HG03175 (cell line): ENCODE results near the gene NFYC.
"Not testable (repeated sequence)": the region's sequence is repeated elsewhere in the genome, so short reads cannot be mapped to it uniquely, and the experiment has no call there.

Experiments
- ATAC-seq: cut with Tn5 transposase; IDR thresholded peaks from one replicate; pipeline ENCODE4 v1.9.1; 2021; ENCODE audit warnings: mild to moderate bottlenecking, moderate library complexity; ENCODE audit not compliant: unreplicated experiment

NFYC gene

DNA sequence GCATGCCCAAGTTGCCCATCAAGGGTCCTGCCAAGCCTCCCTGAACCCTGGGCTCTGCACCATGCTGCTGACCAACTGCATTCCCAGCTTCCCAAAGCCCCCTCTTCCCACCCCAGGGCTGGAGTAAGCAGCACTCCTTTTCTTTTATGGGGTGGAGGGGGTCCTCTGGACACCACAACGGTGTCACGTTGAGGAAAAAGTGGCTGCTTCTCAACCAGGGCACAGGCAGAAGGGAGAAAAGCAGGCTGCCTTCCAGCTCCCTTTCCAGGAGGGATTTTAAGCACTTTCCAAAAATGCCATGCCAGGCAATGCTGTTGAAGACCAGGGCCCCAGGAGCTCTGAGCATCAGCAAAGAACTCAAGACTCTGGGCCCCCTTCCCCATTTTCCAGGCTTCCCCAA is 26.7 kb upstream of the NFYC start:
- no peak for ATAC-seq

DNA sequence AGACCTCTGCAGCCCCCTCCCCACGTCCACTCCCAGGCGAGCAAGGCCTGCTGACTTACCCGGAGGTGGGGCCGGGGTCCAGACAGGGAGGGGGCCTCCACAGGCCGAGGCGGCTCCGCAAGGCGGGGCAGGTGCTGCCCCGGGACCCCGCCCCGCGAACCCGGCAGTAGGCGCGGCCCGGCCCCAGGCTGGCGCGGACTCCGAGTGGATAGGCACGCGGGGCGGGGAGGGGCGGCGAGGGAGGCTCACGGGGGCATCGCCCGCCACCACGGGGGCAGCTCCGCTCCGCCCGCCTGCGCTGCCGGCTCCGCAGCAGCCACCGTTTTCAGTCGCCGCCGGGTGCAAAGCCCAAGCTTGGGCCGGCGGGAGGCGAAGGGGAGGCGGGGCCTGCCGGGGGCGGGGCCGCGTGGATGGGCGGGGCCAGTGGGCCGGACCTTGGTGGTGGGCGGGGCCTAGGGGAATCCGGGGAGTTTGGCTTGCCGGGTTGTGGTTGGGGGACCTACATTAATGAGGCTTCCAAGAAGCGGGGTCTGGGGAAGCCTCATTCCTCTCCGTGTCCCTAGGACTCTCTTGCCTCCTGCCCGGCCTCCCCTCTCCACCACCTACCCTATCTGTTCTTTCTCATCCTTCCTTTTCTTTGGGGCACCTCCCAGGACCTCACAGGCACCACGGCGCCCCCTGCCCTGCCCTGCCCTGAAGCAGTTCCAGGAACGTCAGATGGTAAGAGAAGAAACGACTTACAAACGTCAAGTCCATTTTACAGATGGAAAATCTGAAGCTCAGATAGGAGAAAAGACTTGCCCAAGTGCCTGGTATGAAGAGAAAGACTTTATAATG is 26.0 kb upstream of the NFYC start, which contains the start of gene RIMS3:
Gene RIMS3, minus strand, starts transcription at position 348 of the 837 bp plus-strand sequence. CDS start 23,757 bp downstream, outside the sequence.
- peak; percentile 81 for ATAC-seq

GRCh38 chr1:40668769-40669525 is 22.6 kb upstream of the NFYC start:
- peak; percentile 59 for ATAC-seq

DNA sequence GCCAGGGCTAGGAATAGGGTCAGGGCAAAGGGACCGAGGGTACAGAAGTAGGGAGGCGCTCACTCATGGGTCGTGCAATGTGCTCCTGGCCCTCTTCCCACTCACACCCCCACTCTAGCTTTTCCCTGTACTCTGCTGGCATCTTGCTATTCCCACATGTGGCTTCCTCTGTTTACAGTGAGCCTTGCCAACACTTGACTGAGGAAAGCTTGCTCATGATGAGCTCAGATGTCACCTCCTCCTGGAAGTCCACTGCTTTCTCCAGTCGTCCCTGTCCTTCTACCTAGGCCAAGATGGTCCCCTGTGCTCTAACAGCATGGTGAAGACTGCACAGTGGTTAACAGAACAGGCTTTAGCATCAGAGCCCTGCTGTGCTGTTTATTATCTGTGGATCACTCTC is 18.1 kb upstream of the NFYC start:
- ATAC-seq: no peak

DNA sequence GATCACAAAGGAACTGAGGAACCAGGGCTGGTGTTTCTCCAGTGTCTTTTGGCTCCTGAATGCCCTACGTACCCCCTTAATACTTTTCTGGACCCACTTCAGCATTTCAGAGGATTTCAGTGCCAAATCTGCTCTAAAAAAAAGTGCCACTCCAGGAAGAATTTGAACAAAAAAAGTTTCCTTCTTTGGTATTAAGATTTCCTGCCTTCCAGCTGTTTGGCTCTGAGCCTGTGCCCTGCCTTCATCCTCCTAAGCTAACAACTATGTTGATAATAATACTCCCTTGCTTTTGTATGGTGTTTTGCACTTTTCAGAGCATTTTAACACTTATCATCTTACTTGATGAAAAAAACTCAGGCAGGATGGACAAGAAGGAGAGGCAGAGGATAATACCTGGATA is 15.0 kb upstream of the NFYC start:
- no peak for ATAC-seq

DNA sequence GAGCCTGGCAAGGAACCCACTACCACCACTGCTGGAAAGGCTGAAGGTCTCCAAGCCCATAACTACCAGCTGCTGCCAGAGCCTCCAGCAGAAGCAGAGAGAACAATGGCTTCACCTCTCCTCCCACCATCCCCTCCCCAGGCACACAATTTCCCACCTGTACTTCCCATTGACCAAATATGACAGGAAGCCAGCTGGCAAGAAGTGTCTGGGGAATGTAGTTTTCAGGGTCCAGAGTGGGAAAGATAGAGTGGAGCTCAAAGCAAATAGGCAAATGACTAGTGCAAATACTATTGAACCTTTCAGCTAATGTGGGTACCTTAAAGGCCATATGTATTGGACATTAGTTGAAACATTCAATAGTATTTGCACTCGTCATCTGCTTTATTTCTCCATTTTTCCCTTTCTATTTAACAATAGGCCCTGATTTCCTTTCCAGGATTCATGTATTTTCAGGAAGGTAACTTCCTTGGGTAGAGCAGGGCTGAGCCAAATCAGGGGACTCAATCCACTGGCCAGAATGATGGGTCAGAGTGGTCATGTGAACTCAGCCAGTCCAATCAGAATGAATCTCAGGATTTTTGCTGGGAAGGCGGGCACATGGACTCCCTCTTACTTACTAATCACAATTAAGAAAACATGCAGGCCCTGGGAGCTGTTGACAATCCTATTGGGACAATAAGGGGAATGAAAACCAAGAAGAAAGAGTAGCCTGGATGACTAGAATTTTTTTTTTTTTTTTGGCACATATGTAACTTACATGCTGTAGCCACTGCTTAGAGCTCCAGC is 12.1 kb upstream of the NFYC start:
- no peak for ATAC-seq

DNA sequence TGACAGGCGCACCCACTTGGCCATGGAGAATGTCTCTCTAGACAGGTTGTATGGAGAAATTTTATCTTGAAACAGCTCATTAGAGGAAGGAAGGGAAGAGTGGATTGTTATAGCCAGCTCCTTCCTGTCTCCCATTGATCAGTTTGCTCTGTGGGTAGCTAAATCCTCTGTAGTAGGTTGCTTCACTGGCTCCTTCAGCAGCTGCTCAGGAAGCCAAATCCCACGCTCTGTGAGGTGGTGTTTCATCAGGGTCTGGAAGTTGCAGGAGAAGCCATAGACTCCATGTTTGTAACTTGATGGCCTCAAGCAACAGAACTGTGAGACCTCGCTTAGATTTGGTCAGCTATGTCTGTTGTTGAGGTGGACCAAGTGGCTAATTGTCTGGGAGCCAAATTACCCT is 6.8 kb upstream of the NFYC start:
- no peak for ATAC-seq

DNA sequence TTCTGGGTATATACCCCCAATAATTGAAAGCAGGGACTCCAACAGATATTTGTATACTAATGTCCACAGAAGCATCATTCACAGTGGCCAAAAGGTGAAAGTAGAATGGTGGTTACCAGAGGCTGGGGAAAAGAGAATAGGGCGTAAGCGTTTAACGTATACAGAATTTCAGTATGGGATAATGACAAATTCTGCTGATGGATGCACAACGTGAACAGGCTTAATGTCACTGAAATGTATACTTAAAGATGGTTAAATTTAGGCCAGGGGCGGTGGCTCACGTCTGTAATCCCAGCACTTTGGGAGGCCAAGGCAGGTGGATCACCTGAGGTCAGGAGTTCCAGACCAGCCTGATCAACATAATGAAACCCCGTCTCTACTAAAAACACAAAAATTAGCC is 4.4 kb upstream of the NFYC start:
- no peak for ATAC-seq

DNA sequence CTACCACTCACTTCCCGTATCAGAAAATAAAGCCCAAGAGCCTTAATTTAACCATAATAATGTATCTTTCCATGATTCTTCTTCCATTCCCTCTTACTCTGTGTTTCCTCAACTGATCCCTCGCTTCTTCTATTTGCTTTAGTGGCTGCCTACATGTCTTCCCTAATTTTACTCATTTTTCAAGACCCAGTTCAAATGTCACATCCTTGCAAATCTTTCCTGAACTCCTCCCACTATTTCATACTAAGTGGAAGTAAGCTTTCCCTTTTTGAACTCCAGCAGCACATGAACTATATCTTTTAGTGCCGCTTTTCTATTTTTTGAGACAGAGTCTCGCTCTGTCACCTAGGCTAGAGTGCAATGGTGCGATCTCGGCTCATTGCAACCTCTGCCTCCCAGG is 3.8 kb upstream of the NFYC start:
- no peak for ATAC-seq

- no peak for ATAC-seq
These were observed 1.8 kb upstream of the NFYC start for GRCh38 chr1:40689737-40690136.

- no peak for ATAC-seq
These were observed 550 bp upstream of the NFYC start for GRCh38 chr1:40690771-40691537.

GRCh38 chr1:40692429-40692895 is 958 bp downstream of the NFYC start:
- ATAC-seq: no peak

GRCh38 chr1:40693425-40693824 is 1.9 kb downstream of the NFYC start:
- no peak for ATAC-seq

DNA sequence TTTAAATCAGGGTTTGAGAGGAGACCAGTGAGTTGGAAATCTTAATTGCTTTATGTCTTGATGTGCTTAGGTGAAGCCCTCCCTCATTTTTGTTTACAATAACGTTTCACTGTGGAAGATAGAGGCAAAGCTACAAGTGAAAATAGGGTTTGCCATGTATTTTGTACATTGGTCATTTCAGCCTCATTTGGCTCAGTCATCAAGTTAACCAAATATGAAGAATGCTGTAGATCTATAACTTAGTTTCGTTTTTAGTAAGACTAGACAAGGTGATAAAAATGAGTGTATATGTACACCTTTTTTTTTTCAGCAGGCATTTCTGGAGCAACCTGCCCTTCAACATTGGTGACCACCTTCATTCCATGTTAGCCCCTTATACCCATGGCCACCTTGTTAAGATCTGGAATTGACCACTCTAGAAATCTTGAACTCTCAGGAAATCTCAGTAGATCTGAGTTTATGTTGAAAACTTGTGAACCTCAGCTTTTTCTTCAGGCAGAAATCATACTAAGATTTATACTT is 2.9 kb downstream of the NFYC start:
- ATAC-seq: no peak

- ATAC-seq: no peak
These were observed 4.8 kb downstream of the NFYC start for GRCh38 chr1:40696294-40696693.

DNA sequence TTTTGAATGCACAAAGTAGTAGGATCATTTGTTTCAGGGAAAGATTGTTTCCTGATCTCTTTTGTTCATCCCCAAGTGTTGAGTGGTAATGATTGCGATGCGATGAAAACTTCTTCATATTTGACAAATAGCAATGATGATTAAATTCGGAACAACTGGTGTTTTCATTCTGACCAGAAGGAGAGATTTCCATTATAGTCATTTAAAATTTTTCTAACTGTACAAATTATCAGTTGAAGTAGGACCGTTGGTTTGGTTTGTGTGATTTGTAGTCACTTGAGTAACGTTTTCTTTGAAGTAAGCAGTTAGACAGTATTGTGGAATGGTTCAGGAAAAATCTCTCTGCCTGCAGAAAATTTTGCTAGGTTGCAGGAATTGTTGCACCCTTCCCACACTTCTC is 5.9 kb downstream of the NFYC start:
- no peak for ATAC-seq

GRCh38 chr1:40699787-40700186 is 8.3 kb downstream of the NFYC start:
- peak; percentile 92 for ATAC-seq

- no peak for ATAC-seq
These were observed 10.2 kb downstream of the NFYC start for GRCh38 chr1:40701684-40702083.

- ATAC-seq: not testable (repeated sequence)
These were observed 11.3 kb downstream of the NFYC start for GRCh38 chr1:40702810-40703209.

DNA sequence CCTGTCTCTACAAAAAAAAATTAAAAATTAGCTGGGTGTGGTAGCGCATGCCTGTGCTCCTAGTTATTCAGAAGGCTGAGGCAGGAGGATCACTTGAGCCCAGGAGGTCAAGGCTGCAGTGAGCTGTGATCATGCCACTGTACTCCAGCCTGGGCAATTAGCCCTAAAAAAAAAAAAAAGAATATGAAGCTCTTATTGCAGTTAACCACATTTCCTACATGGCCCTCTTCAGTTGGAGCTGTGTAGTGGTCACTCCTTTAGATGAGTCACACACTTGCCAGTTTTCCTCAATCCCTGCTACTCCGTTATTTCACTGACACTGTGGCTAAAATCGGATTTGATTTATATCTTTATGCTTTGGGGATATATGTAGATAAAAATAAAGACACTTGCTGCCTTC is 11.8 kb downstream of the NFYC start:
- ATAC-seq: no peak
